GM23338 (cell line): ENCODE measurements around the gene CACNB4.

Source experiments
- CTCF ChIP-seq, 2 experiments: fragments of 200-600 bp in 1 of 2; sonication (generic) in 1 of 2; conservative IDR thresholded peaks; 2 replicates each; pipeline versions ENCODE4 v1.5.1 to v1.6.1; 2016 to 2017; ENCODE audit warnings: antibody characterized with exemption in 2 of 2, low read depth in 2 of 2, mild to moderate bottlenecking in 2 of 2, moderate library complexity in 1 of 2
- EZH2 ChIP-seq: fragments of 200-600 bp; sonication (generic); IDR thresholded peaks from one replicate; pipeline ENCODE4 v1.8.0; 2017; ENCODE audit warnings: antibody characterized with exemption, mild to moderate bottlenecking, low read depth; ENCODE audit not compliant: unreplicated experiment
- JUNB ChIP-seq: IDR thresholded peaks from one replicate; pipeline ENCODE4 v1.6.1; 2016; ENCODE audit warnings: antibody characterized with exemption; ENCODE audit not compliant: unreplicated experiment

- TF ChIP-seq CTCF (conservative IDR thresholded peaks at IDR 0.05; ENCODE audit: low read depth in 2 of 2) = no peak
- TF ChIP-seq EZH2 = no peak
- no peak for TF ChIP-seq JUNB
These were observed 2.1 kb upstream of the CACNB4 start for GRCh38 chr2:152100961-152101360.
